T-helper 9 cell (primary cell): ENCODE data around the gene IFT52.

Experiments
- DNase-seq: peaks from one replicate; pipeline ENCODE4 v3.0.0-alpha.2; 2020
- total RNA-seq, 2 donors: gene quantifications; one replicate each; lab custom pipeline; 2026; lab: John Stamatoyannopoulos, UW

Gene IFT52
- 11.6 to 23.3 reads per million in 2 donors for total RNA-seq

- peak; percentile 76 for DNase-seq
These were observed at the start of gene IFT52 for GRCh38 chr20:43590392-43591303. IFT52 (plus strand) TSS chr20:43590937; CDS start chr20:43594699, 3,762 bp downstream.

- no peak for DNase-seq
These were observed 49.5 kb upstream of the IFT52 start for GRCh38 chr20:43541214-43541613.

GRCh38 chr20:43542161-43542560, 48.6 kb upstream of the IFT52 start:
- DNase-seq, result no peak

GRCh38 chr20:43542674-43543073, 48.1 kb upstream of the IFT52 start:
- DNase-seq, result no peak

- no peak for DNase-seq
These were observed 47.6 kb upstream of the IFT52 start for GRCh38 chr20:43543138-43543537.

GRCh38 chr20:43544501-43544900, 46.2 kb upstream of the IFT52 start:
- no peak for DNase-seq

- no peak for DNase-seq
These were observed 44.7 kb upstream of the IFT52 start for GRCh38 chr20:43545837-43546578.

GRCh38 chr20:43548273-43548880, 42.4 kb upstream of the IFT52 start:
- DNase-seq, result no peak

GRCh38 chr20:43549416-43550065, 41.2 kb upstream of the IFT52 start:
- no peak for DNase-seq

- DNase-seq, result no peak
These were observed 40.3 kb upstream of the IFT52 start for GRCh38 chr20:43550456-43550855.

- DNase-seq, result no peak
These were observed 36.4 kb upstream of the IFT52 start for GRCh38 chr20:43554369-43554768.

- DNase-seq, result no peak
These were observed 32.2 kb upstream of the IFT52 start, which contains the start of gene SGK2 for GRCh38 chr20:43558412-43559146. SGK2 (plus strand) TSS chr20:43559027; CDS start chr20:43566496, 7,469 bp downstream.

- no peak for DNase-seq
These were observed 31.4 kb upstream of the IFT52 start for GRCh38 chr20:43559147-43559987.

GRCh38 chr20:43560974-43561373, 29.8 kb upstream of the IFT52 start:
- no peak for DNase-seq

- DNase-seq, result no peak
These were observed 27.3 kb upstream of the IFT52 start for GRCh38 chr20:43563429-43563828.

- DNase-seq, result no peak
These were observed 26.7 kb upstream of the IFT52 start for GRCh38 chr20:43563991-43564390.

- no peak for DNase-seq
These were observed 26.3 kb upstream of the IFT52 start for GRCh38 chr20:43564455-43564854.

- no peak for DNase-seq
These were observed 25.6 kb upstream of the IFT52 start for GRCh38 chr20:43564993-43565757.

GRCh38 chr20:43565758-43566104, 25.0 kb upstream of the IFT52 start:
- DNase-seq, result no peak

GRCh38 chr20:43567477-43567876, 23.3 kb upstream of the IFT52 start:
- DNase-seq, result no peak
